Measurements from ENCODE around the gene SUPV3L1.

DNA sequence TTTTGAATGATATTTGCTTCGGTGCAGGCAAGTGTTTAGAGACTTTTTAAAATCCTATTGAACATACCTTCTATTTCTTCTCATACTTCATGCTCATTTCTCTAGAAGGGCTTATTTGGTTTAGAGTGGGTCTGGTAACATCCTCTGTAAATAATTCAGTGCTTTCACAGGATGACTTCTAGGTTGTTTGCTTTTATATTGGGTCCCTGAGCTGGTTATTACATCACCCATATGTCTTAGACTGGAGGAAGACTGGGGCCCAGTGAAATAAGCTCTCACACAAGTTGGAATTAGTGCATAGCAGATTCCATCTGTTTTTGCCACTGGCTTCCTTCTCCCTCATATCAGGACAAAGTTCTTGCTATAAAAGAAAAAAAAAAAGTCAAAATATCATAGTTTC lies 6.5 kb downstream of the SUPV3L1 start:
- TF ChIP-seq SUZ12 (IDR thresholded peaks at IDR 0.05; ENCODE audit: low read length) = no peak
- no peak for TF ChIP-seq CTCF (IDR thresholded peaks at IDR 0.05; ENCODE audit: control extremely low read depth in 1 of 3, insufficient read depth in 1 of 3, low read depth in 1 of 3, low read length in 3 of 3)
- no peak for TF ChIP-seq RXRA (IDR thresholded peaks at IDR 0.05; ENCODE audit: insufficient read depth, low read depth, low read length)
- no peak for TF ChIP-seq POLR2AphosphoS5 (IDR thresholded peaks at IDR 0.05; ENCODE audit: low read depth, low read length)
- no peak for TF ChIP-seq MAFK (IDR thresholded peaks at IDR 0.05; ENCODE audit: low read depth, low read length)
- no peak for TF ChIP-seq SIN3A (conservative IDR thresholded peaks at IDR 0.05 in 1 of 2, IDR thresholded peaks at IDR 0.05 in 1 of 2; ENCODE audit: low read depth in 1 of 2, low read length in 2 of 2)
- no peak for TF ChIP-seq RNF2 (IDR thresholded peaks at IDR 0.05; ENCODE audit: borderline replicate concordance, low read depth, low read length, missing control alignments, poor library complexity, severe bottlenecking)
- TF ChIP-seq YY1 (IDR thresholded peaks at IDR 0.05; ENCODE audit: low read depth, low read length) = no peak
- no peak for TF ChIP-seq BACH1 (IDR thresholded peaks at IDR 0.05; ENCODE audit: low read length)
- TF ChIP-seq POLR2A (IDR thresholded peaks at IDR 0.05; ENCODE audit: control extremely low read depth in 1 of 2, low read depth in 2 of 2, low read length in 2 of 2) = no peak
- no peak for TF ChIP-seq GTF2F1 (IDR thresholded peaks at IDR 0.05; ENCODE audit: borderline replicate concordance, low read depth, low read length)
- no peak for TF ChIP-seq JUN (IDR thresholded peaks at IDR 0.05; ENCODE audit: low read depth, low read length)
- no peak for TF ChIP-seq CREB1 (IDR thresholded peaks at IDR 0.05)

All from H1 (cell line).